GM12878 (cell line): ENCODE data around the gene OTOA. TPM values are rescaled to one million over a fixed set of nuclear protein-coding genes. Genes with fewer than 3 reads are reported as not detected.

Source experiments
- ATAC-seq: fragments of 200-7000 bp; cut with Tn5 transposase; 3 replicates; pipeline ENCODE4 v1.9.1; 2020; ENCODE audit warnings: mild to moderate bottlenecking, moderate library complexity
- BruUV-seq: library from RNA; stranded (reverse); fragments of 400-500 nt; replicated peaks from 2 replicates; lab custom pipeline; 2021; lab: Mats Ljungman, UMichigan
- CTCF ChIA-PET: fragments of 300-600 bp; sonication (Branson Sonifier 250); formaldehyde crosslinking; extraction: SDS; loops from one replicate; lab custom pipeline; 2021; ENCODE audit warnings: inconsistent platforms; lab: Yijun Ruan, JAX
- POLR2A ChIA-PET: fragments of 350-600 bp; formaldehyde crosslinking; extraction: SDS; loops from one replicate; lab custom pipeline; 2021; ENCODE audit warnings: inconsistent platforms; lab: Charles Lee
- RAD21 ChIA-PET: fragments of 300-600 bp; sonication (Branson Sonifier 250); formaldehyde crosslinking; loops from one replicate; lab custom pipeline; 2023; ENCODE audit warnings: antibody characterized with exemption; ENCODE audit not compliant: unreplicated experiment; lab: Charles Lee
- SMC1A ChIA-PET: fragments of 300-600 bp; sonication (Branson Sonifier 250); formaldehyde crosslinking; loops from one replicate; lab custom pipeline; 2023; ENCODE audit not compliant: unreplicated experiment, uncharacterized antibody; lab: Charles Lee
- DNase-seq: peaks from one replicate; pipeline ENCODE4 v3.0.0-alpha.2; 2011; ENCODE audit warnings: low read depth, low spot score
- FAIRE-seq: peaks from 3 replicates; lab custom pipeline; 2011; peaks lifted over from hg19 to GRCh38; lab: Jason Lieb, UNC
- H2AFZ ChIP-seq: 2 replicates; pipeline ENCODE4 v1.6.0; 2011; ENCODE audit warnings: low read depth, low read length, control low read depth; ENCODE audit not compliant: control insufficient read depth
- H3K27ac ChIP-seq: 2 replicates; pipeline ENCODE4 v1.5.1; 2011; ENCODE audit warnings: control low read depth; ENCODE audit not compliant: control insufficient read depth, insufficient read depth
- H3K27me3 ChIP-seq, 2 experiments: replicated peaks in 1 of 2; 2 replicates each; pipeline versions ENCODE4 v1.6.0 to v1.6.1; 2011; ENCODE audit warnings: low read length in 1 of 2; ENCODE audit not compliant: control insufficient read depth in 2 of 2, insufficient read depth in 2 of 2
- H3K36me3 ChIP-seq, 2 experiments: 2 replicates each; pipeline ENCODE4 v1.5.1; 2011; ENCODE audit warnings: low read length in 1 of 2; ENCODE audit not compliant: control insufficient read depth in 2 of 2, insufficient read depth in 2 of 2
- H3K4me1 ChIP-seq: 2 replicates; pipeline ENCODE4 v1.6.1; 2011; ENCODE audit warnings: mild to moderate bottlenecking, low read length, moderate library complexity, mixed read lengths; ENCODE audit not compliant: control insufficient read depth, insufficient read depth
- H3K4me2 ChIP-seq: 2 replicates; pipeline ENCODE4 v1.6.0; 2011; ENCODE audit warnings: control low read depth; ENCODE audit not compliant: control insufficient read depth, insufficient read depth
- H3K4me3 ChIP-seq: fragments of 200-600 bp; sonication (generic); 2 replicates; pipeline ENCODE4 v1.5.1; 2016
- H3K79me2 ChIP-seq: 2 replicates; pipeline ENCODE4 v1.6.0; 2011; ENCODE audit warnings: low read length; ENCODE audit not compliant: control insufficient read depth, insufficient read depth
- H3K9ac ChIP-seq: 2 replicates; pipeline ENCODE4 v1.8.0; 2011; ENCODE audit warnings: low read length, control low read depth, mixed read lengths; ENCODE audit not compliant: control insufficient read depth, insufficient read depth
- H3K9me3 ChIP-seq: replicated peaks from 3 replicates; pipeline ENCODE4 v1.5.1; 2011; ENCODE audit warnings: mild to moderate bottlenecking, low read length; ENCODE audit not compliant: control insufficient read depth, insufficient read depth
- H4K20me1 ChIP-seq: 2 replicates; pipeline ENCODE4 v1.6.0; 2011; ENCODE audit not compliant: control insufficient read depth, insufficient read depth
- BACH1 ChIP-seq: fragments of 450-650 bp; IDR thresholded peaks from 2 replicates; pipeline ENCODE4 v1.6.1; 2017; ENCODE audit warnings: mild to moderate bottlenecking, borderline replicate concordance
- CHD2 ChIP-seq: IDR thresholded peaks from 2 replicates; pipeline ENCODE4 v1.6.1; 2011; ENCODE audit warnings: low read depth, low read length, improper control_type of control experiment, borderline replicate concordance
- CHD4 ChIP-seq: fragments of 200-600 bp; sonication (generic); IDR thresholded peaks from 2 replicates; pipeline ENCODE4 v1.6.1; 2016; ENCODE audit warnings: mild to moderate bottlenecking
- CUX1 ChIP-seq: IDR thresholded peaks from 2 replicates; pipeline ENCODE4 v1.6.1; 2012; ENCODE audit warnings: improper control_type of control experiment, low read depth, low read length; ENCODE audit not compliant: insufficient replicate concordance
- IKZF2 ChIP-seq, 2 experiments: fragments of 450-650 bp; IDR thresholded peaks; 2 replicates each; pipeline ENCODE4 v1.6.1; 2017; ENCODE audit warnings: mild to moderate bottlenecking in 2 of 2, moderate library complexity in 2 of 2
- MLLT1 ChIP-seq: fragments of 450-650 bp; IDR thresholded peaks from 2 replicates; pipeline ENCODE4 v1.6.1; 2016; ENCODE audit warnings: mild to moderate bottlenecking
- MTA2 ChIP-seq: fragments of 450-650 bp; IDR thresholded peaks from 2 replicates; pipeline ENCODE4 v1.6.1; 2016; ENCODE audit warnings: low read depth, mild to moderate bottlenecking, moderate library complexity
- MXI1 ChIP-seq: fragments of 150-350 bp; IDR thresholded peaks from 2 replicates; pipeline ENCODE4 v1.6.1; 2011; ENCODE audit warnings: low read depth, mild to moderate bottlenecking, inconsistent platforms, low read length, improper control_type of control experiment
- PAX5 ChIP-seq: IDR thresholded peaks from 2 replicates; pipeline ENCODE4 v1.6.1; 2011; ENCODE audit warnings: low read depth, low read length, borderline replicate concordance
- RELB ChIP-seq: fragments of 450-650 bp; IDR thresholded peaks from 2 replicates; pipeline ENCODE4 v1.6.1; 2017; ENCODE audit warnings: low read depth, mild to moderate bottlenecking, moderate library complexity
- STAT3 ChIP-seq: IDR thresholded peaks from 2 replicates; pipeline ENCODE4 v1.6.1; 2011; ENCODE audit warnings: low read depth, low read length, improper control_type of control experiment
- TAF1 ChIP-seq: IDR thresholded peaks from 2 replicates; pipeline ENCODE4 v1.6.1; 2011; ENCODE audit warnings: mild to moderate bottlenecking, low read depth, low read length, borderline replicate concordance
- WRNIP1 ChIP-seq: IDR thresholded peaks from 2 replicates; pipeline ENCODE4 v1.6.1; 2011; ENCODE audit warnings: low read depth, low read length, improper control_type of control experiment, borderline replicate concordance
- WGBS: methylation state at CpG from one replicate; pipeline ENCODE4 v1.1.6; 2016; ENCODE audit warnings: low lambda C conversion rate; ENCODE audit not compliant: insufficient replicate concordance, insufficient coverage; ENCODE audit errors: missing lambda C conversion rate; 5-methylcytosine and 5-hydroxymethylcytosine counted together
- in situ Hi-C: fragments of 300-500 bp; cut with MboI; formaldehyde crosslinking; loops from 9 replicates; pipeline ENCODE4 v1.14.3; 2018; ENCODE audit warnings: mixed read lengths
- intact Hi-C: fragments of 100-400 bp; cut with micrococcal nuclease; formaldehyde crosslinking; loops from one replicate; pipeline ENCODE4 v1.14.2; 2022; ENCODE audit not compliant: unreplicated experiment
- polyA plus RNA-seq, 11 experiments: library from polyadenylated mRNA; depleted of rRNA in 4 of 11; unstranded in 6 of 11; stranded (reverse) in 5 of 11; fragments of >200 nt; fragmentation: Nextera tagmentation in 4 of 11; fragmentation: Illumina TruSeq in 1 of 11; extraction: Ambion mirVana in 4 of 11; extraction: Trizol in 1 of 11; gene quantifications; 1 replicate in 1 of 11; 2 replicates in 10 of 11; pipeline versions ENCODE4 v1.2.1 to v1.2.3, GENCODE V29; 2011 to 2016; ENCODE audit warnings: inconsistent platforms in 2 of 11, missing spikeins in 2 of 11, low read depth in 1 of 11
- total RNA-seq, 4 experiments: library from RNA; depleted of rRNA in 3 of 4; stranded (reverse); fragments of >200 nt in 3 of 4; fragmentation: Illumina TruSeq in 1 of 4; extraction: Trizol in 1 of 4; gene quantifications; 2 replicates each; pipeline versions ENCODE4 v1.2.1 to v1.2.3, GENCODE V29; 2013 to 2021

The OTOA gene
- total and polyA plus RNA-seq, 10 of the 15 experiments (the other 5 are each of a cell fraction or from before 2014, with no cell fraction given): 0.33 to 1.5 (median 0.61) TPM

DNA sequence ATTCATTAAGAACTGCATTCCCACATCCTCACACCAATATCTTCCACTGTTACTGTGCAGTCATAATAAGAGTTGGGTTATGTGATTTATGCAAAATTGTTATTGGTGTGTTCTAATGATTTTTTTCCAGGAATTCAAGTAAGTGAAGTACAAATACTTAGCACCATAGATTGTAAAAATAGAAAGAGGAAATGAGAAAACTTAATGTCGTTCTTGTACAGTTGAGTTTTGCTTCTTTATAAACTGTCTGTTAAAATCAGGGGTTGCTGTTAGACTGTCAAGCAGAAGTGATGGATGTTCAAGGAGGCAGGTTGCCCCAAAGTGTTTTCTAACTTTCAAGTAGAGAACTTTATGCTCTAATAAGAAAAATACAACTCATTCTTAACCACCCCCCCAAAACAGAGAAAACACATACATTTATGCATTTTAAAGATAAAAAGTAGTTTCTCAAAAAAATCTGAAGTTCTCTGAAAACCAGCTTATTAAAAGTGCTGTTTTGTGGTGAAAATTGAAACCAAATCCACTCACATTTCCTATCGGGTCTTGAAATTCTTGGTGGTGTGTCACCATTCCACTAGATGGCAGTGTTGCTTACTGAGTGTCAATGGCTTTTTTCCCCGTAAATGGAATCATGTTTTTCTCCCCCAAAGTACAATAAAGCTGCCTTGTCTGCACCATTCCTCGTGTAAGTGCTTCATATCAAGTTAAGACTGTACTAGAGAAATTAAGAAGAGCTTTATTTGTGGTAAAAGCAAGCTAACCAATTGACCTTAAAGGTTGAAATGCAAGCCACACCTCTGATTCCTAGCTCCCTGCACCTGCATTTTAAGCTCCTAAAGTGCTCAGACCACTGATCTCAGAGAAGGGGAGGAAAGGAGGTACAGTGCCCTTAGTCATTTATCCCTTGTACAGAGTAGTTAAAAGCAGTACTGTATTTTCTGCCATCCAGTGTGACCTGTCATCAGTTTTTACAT, 6.7 kb upstream of the OTOA start:
- H3K27me3 ChIP-seq: no peaks in the 10 kb centered on the region
- FAIRE-seq: peak; percentile 82
- peak overlapping the region; percentile 71 for H3K4me2 ChIP-seq
- no peak overlapping the region; the same call in 1 of the 2 replicates for H2AFZ ChIP-seq
- ChIA-PET SMC1A (interaction anchor here (0.7 to 5.2 kb wide), 26 partner anchors 8 to 503 kb away, joined by 3 to 142 read pairs (median 4); no protein-coding TSS in a partner anchor), CTCF (interaction anchor here (0.5 to 6.2 kb wide), 38 partner anchors 10 to 1416 kb away, joined by 3 to 176 read pairs (median 6); partner anchors contain the start of gene UQCRC2), POLR2A (interaction anchor here (1.0 to 1.3 kb wide), 3 partner anchors 8 to 51 kb away, joined by 3 to 5 read pairs (median 5); no protein-coding TSS in a partner anchor), RAD21 (interaction anchor here (0.6 to 2.7 kb wide), 22 partner anchors 9 to 531 kb away, joined by 3 to 79 read pairs (median 4); no protein-coding TSS in a partner anchor)
- BruUV-seq: no TSS peak
- peaks cover 0 to 3% of the 10 kb centered on the region in 2 experiments; a peak in 2 of 4 replicates for H3K36me3 ChIP-seq
- H3K4me1 ChIP-seq: peaks cover 29% of the 10 kb centered on the region
- WGBS: 0% methylated on average over 4 of the region's 4 CpGs
- in situ Hi-C loops: loop anchor here (10.0 kb wide), 1 partner anchor 48 kb away; no protein-coding TSS in a partner anchor
- peak overlapping the region; percentile 9; the same call in 1 of the 2 replicates for H3K4me3 ChIP-seq
- peak; percentile 32 for DNase-seq
- no peaks in the 10 kb centered on the region for H3K79me2 ChIP-seq
- no peaks in the 10 kb centered on the region for H4K20me1 ChIP-seq
- ATAC-seq: peak; percentile 84
- intact Hi-C loops: loop anchor here (1.0 to 5.0 kb wide), 2 partner anchors 51 to 145 kb away; no protein-coding TSS in a partner anchor
- peak overlapping the region; percentile 38 for H3K27ac ChIP-seq
- H3K9me3 ChIP-seq: no peaks in the 10 kb centered on the region
- no peak overlapping the region for H3K9ac ChIP-seq
- TF ChIP-seq CHD2: no peak
- no peak for TF ChIP-seq TAF1
- TF ChIP-seq MLLT1: no peak; the same call in 1 of the 2 replicates
- no peak for TF ChIP-seq MXI1
- peak; percentile 76 for TF ChIP-seq MTA2
- TF ChIP-seq CHD4: no peak
- no peak for TF ChIP-seq WRNIP1
- no peak for TF ChIP-seq STAT3
- peak; percentile 34 for TF ChIP-seq CUX1
- no peak for TF ChIP-seq BACH1
- TF ChIP-seq PAX5: no peak
- TF ChIP-seq IKZF2 (IDR thresholded peaks at IDR 0.05): peak; percentile 87 to 88
- TF ChIP-seq RELB: peak; percentile 60; the same call in 1 of the 2 replicates
